GM18873 (cell line): ENCODE results near the gene TMEM132D.

ENCODE experiments used
- ATAC-seq: cut with Tn5 transposase; IDR thresholded peaks from one replicate; pipeline ENCODE4 v1.9.1; 2021; ENCODE audit warnings: mild to moderate bottlenecking, moderate library complexity, moderate number of reproducible peaks; ENCODE audit not compliant: unreplicated experiment, low FRiP score

TMEM132D gene

GRCh38 chr12:129607301-129607700, 296.5 kb downstream of the TMEM132D start:
- ATAC-seq: no peak

- no peak for ATAC-seq
Measured at GRCh38 chr12:129606239-129606638, 297.6 kb downstream of the TMEM132D start.

GRCh38 chr12:129605666-129606065, 298.2 kb downstream of the TMEM132D start:
- no peak for ATAC-seq

GRCh38 chr12:129604506-129604905, 299.3 kb downstream of the TMEM132D start:
- no peak for ATAC-seq

- no peak for ATAC-seq
Measured at GRCh38 chr12:129599406-129599805, 304.4 kb downstream of the TMEM132D start.

GRCh38 chr12:129594098-129594497, 309.7 kb downstream of the TMEM132D start:
- no peak for ATAC-seq

- no peak for ATAC-seq
Measured at GRCh38 chr12:129592449-129592848, 311.4 kb downstream of the TMEM132D start.

- ATAC-seq: no peak
Measured at GRCh38 chr12:129589503-129589902, 314.3 kb downstream of the TMEM132D start.

- ATAC-seq: no peak
Measured at GRCh38 chr12:129588142-129588541, 315.7 kb downstream of the TMEM132D start.

- no peak for ATAC-seq
Measured at GRCh38 chr12:129585296-129585695, 318.5 kb downstream of the TMEM132D start.

- no peak for ATAC-seq
Measured at GRCh38 chr12:129579879-129580278, 323.9 kb downstream of the TMEM132D start.

- no peak for ATAC-seq
Measured at GRCh38 chr12:129571901-129572494, 331.8 kb downstream of the TMEM132D start.

GRCh38 chr12:129570796-129571400, 332.9 kb downstream of the TMEM132D start:
- no peak for ATAC-seq

- ATAC-seq: no peak
Measured at GRCh38 chr12:129566800-129567199, 337.0 kb downstream of the TMEM132D start.

- ATAC-seq: no peak
Measured at GRCh38 chr12:129564768-129565167, 339.1 kb downstream of the TMEM132D start.

- no peak for ATAC-seq
Measured at GRCh38 chr12:129563266-129563665, 340.6 kb downstream of the TMEM132D start.

GRCh38 chr12:129561304-129561703, 342.5 kb downstream of the TMEM132D start:
- ATAC-seq: no peak

GRCh38 chr12:129559776-129560175, 344.0 kb downstream of the TMEM132D start:
- ATAC-seq: no peak

GRCh38 chr12:129558036-129558435, 345.8 kb downstream of the TMEM132D start:
- no peak for ATAC-seq

GRCh38 chr12:129556082-129556481, 347.7 kb downstream of the TMEM132D start:
- ATAC-seq: no peak

- ATAC-seq: no peak
Measured at GRCh38 chr12:129552996-129553750, 350.7 kb downstream of the TMEM132D start.

- no peak for ATAC-seq
Measured at GRCh38 chr12:129551441-129551840, 352.4 kb downstream of the TMEM132D start.
